K562 (cell line): Measurements from ENCODE around the gene SLC5A10. TPM values are rescaled to one million over a fixed set of nuclear protein-coding genes. Genes with fewer than 3 reads are reported as not detected.

Experiments
- ATAC-seq: fragments of 200-7000 bp; cut with Tn5 transposase; 3 replicates; pipeline ENCODE4 v1.9.1; 2020; ENCODE audit warnings: moderate library complexity
- BruUV-seq: library from RNA; stranded (reverse); fragments of 400-500 nt; replicated peaks from 2 replicates; lab custom pipeline; 2021; lab: Mats Ljungman, UMichigan
- CTCF ChIA-PET: fragments of 300-600 bp; formaldehyde crosslinking; extraction: SDS; loops from one replicate; lab custom pipeline; 2021; ENCODE audit warnings: low intra/inter-chr PET ratio; lab: Yijun Ruan, JAX
- POLR2A ChIA-PET: fragments of 300-600, 350-650 bp; sonication (Branson Sonifier 250); formaldehyde crosslinking; extraction: SDS; loops from one replicate; lab custom pipeline; 2021; ENCODE audit warnings: antibody characterized with exemption, inconsistent platforms; lab: Yijun Ruan, JAX
- DNase-seq, 4 experiments: peaks; one replicate each; pipeline versions ENCODE4 v3.0.0 to v3.0.0-alpha.2; 2011 to 2018; ENCODE audit warnings: low spot score in 3 of 4, mixed read lengths in 3 of 4; ENCODE audit errors: extremely low read depth in 1 of 4
- FAIRE-seq: peaks from 2 replicates; lab custom pipeline; 2011; peaks lifted over from hg19 to GRCh38; lab: Jason Lieb, UNC
- H2AFZ ChIP-seq: 2 replicates; pipeline ENCODE4 v1.6.0; 2011; ENCODE audit warnings: low read depth, low read length, control low read depth, inconsistent platforms
- H3K27ac ChIP-seq: fragments of 200-600 bp; 3 replicates; pipeline ENCODE4 v1.8.0; 2011; ENCODE audit warnings: low read depth, mild to moderate bottlenecking, control low read depth, inconsistent platforms, low read length, moderate library complexity, mixed read lengths; ENCODE audit errors: extremely low read depth
- H3K27me3 ChIP-seq, 2 experiments: fragments of 300-600 bp in 1 of 2; 2 replicates in 1 of 2; 3 replicates in 1 of 2; pipeline versions ENCODE4 v1.6.0 to v1.8.0; 2011; ENCODE audit warnings: inconsistent platforms in 2 of 2, low read length in 2 of 2, mild to moderate bottlenecking in 1 of 2, mixed read lengths in 1 of 2, moderate library complexity in 1 of 2; ENCODE audit not compliant: control insufficient read depth in 2 of 2, insufficient read depth in 2 of 2
- H3K36me3 ChIP-seq: fragments of 300-600 bp; 3 replicates; pipeline ENCODE4 v1.8.0; 2011; ENCODE audit warnings: mild to moderate bottlenecking, low read length, inconsistent platforms; ENCODE audit not compliant: control insufficient read depth, insufficient read depth
- H3K4me1 ChIP-seq, 2 experiments: fragments of 200-600 bp in 1 of 2; replicated peaks in 1 of 2; 2 replicates in 1 of 2; 3 replicates in 1 of 2; pipeline versions ENCODE4 v1.5.1 to v1.8.0; 2011; ENCODE audit warnings: inconsistent platforms in 2 of 2, low read length in 2 of 2, mild to moderate bottlenecking in 1 of 2, mixed read lengths in 1 of 2, moderate library complexity in 1 of 2; ENCODE audit not compliant: control insufficient read depth in 2 of 2, insufficient read depth in 2 of 2
- H3K4me2 ChIP-seq: 2 replicates; pipeline ENCODE4 v1.6.1; 2011; ENCODE audit warnings: low read length, control low read depth, inconsistent platforms, mixed read lengths; ENCODE audit not compliant: insufficient read depth
- H3K4me3 ChIP-seq: fragments of 200-600 bp; sonication (generic), shearing (Covaris generic); 2 replicates; pipeline ENCODE4 v1.5.1; 2016; ENCODE audit warnings: control low read depth, inconsistent platforms
- H3K79me2 ChIP-seq: fragments of 200-600 bp; 3 replicates; pipeline ENCODE4 v1.8.0; 2011; ENCODE audit warnings: low read length, inconsistent platforms; ENCODE audit not compliant: control insufficient read depth, insufficient read depth
- H3K9ac ChIP-seq, 2 experiments: 2 replicates each; pipeline versions ENCODE4 v1.6.0 to v1.6.1; 2011; ENCODE audit warnings: low read depth in 2 of 2, low read length in 2 of 2, control low read depth in 1 of 2, inconsistent platforms in 1 of 2, mild to moderate bottlenecking in 1 of 2, mixed read lengths in 1 of 2; ENCODE audit not compliant: insufficient read depth in 1 of 2
- H3K9me1 ChIP-seq: one replicate; pipeline ENCODE4 v1.6.0; 2011; ENCODE audit warnings: inconsistent platforms, mild to moderate bottlenecking, low read length, moderate library complexity; ENCODE audit not compliant: control insufficient read depth, insufficient read depth
- H3K9me3 ChIP-seq: replicated peaks from 2 replicates; pipeline ENCODE4 v1.5.1; 2011; ENCODE audit warnings: low read depth, low read length, inconsistent platforms; ENCODE audit not compliant: control insufficient read depth, insufficient read depth
- H4K20me1 ChIP-seq: replicated peaks from 2 replicates; pipeline ENCODE4 v1.6.1; 2011; ENCODE audit warnings: low read length, inconsistent platforms, mixed read lengths; ENCODE audit not compliant: control insufficient read depth, insufficient read depth
- CBFA2T3 ChIP-seq: fragments of 450-650 bp; IDR thresholded peaks from 2 replicates; pipeline ENCODE4 v1.6.1; 2017
- CTBP1 ChIP-seq: fragments of 450-650 bp; IDR thresholded peaks from 2 replicates; pipeline ENCODE4 v1.6.1; 2016; ENCODE audit warnings: borderline replicate concordance
- DPF2 ChIP-seq: fragments of 450-650 bp; IDR thresholded peaks from 2 replicates; pipeline ENCODE4 v1.6.1; 2016
- EP300 ChIP-seq: IDR thresholded peaks from 2 replicates; pipeline ENCODE4 v1.6.1; 2012; ENCODE audit warnings: low read length, improper control_type of control experiment
- FOSL1 ChIP-seq: fragments of 200-800 bp; sonication (Bioruptor generic); conservative IDR thresholded peaks from 2 replicates; pipeline ENCODE4 v1.6.1; 2016; ENCODE audit warnings: missing genetic modification characterization, missing compliant biosample characterization
- KAT2B ChIP-seq: IDR thresholded peaks from one replicate; pipeline ENCODE4 v1.6.1; 2012; ENCODE audit warnings: low read depth, mild to moderate bottlenecking, control low read depth, inconsistent platforms, low read length, moderate library complexity
- NFIC ChIP-seq: fragments of 450-650 bp; IDR thresholded peaks from 2 replicates; pipeline ENCODE4 v1.6.1; 2017; ENCODE audit warnings: mild to moderate bottlenecking, inconsistent platforms
- RAD21 ChIP-seq, 2 experiments: fragments of 250-450 bp in 1 of 2; fragments of 450-650 bp in 1 of 2; sonication (Bioruptor Pico) in 1 of 2; formaldehyde crosslinking in 1 of 2; IDR thresholded peaks in 1 of 2; conservative IDR thresholded peaks in 1 of 2; 2 replicates each; pipeline versions ENCODE4 v1.4.0 to v1.8.0; 2020 to 2022; ENCODE audit warnings: mild to moderate bottlenecking in 2 of 2, moderate library complexity in 1 of 2
- RCOR1 ChIP-seq, 2 experiments: IDR thresholded peaks; 2 replicates each; pipeline ENCODE4 v1.6.1; 2012; ENCODE audit warnings: low read depth in 2 of 2, low read length in 2 of 2, borderline replicate concordance in 1 of 2, improper control_type of control experiment in 1 of 2
- SMARCE1 ChIP-seq: fragments of 450-650 bp; IDR thresholded peaks from 2 replicates; pipeline ENCODE4 v1.7.1; 2016; ENCODE audit warnings: mild to moderate bottlenecking
- SRF ChIP-seq, 2 experiments: fragments of 250-450, 450-650 bp in 1 of 2; sonication (Bioruptor Pico) in 1 of 2; sonication (generic) in 1 of 2; formaldehyde crosslinking; IDR thresholded peaks; 2 replicates each; pipeline versions ENCODE4 v1.5.0 to v1.5.1; 2020 to 2022; ENCODE audit warnings: mild to moderate bottlenecking in 1 of 2, missing genetic modification reagents in 1 of 2
- TCF3 ChIP-seq: sonication (generic); formaldehyde crosslinking; IDR thresholded peaks from 2 replicates; pipeline ENCODE4 v1.4.0; 2020; ENCODE audit warnings: mild to moderate bottlenecking, missing genetic modification reagents
- TRIM28 ChIP-seq: fragments of 450-650 bp; IDR thresholded peaks from 2 replicates; pipeline ENCODE4 v1.6.1; 2017
- ZBTB33 ChIP-seq: sonication (generic); formaldehyde crosslinking; IDR thresholded peaks from 2 replicates; pipeline ENCODE4 v1.8.1; 2023; ENCODE audit warnings: mild to moderate bottlenecking, missing genetic modification reagents
- WGBS: fragments of 100-300 bp; shearing (Covaris generic); methylation state at CpG from one replicate; pipeline ENCODE4 v1.1.6; 2016; ENCODE audit warnings: low coverage, mixed read lengths; ENCODE audit not compliant: insufficient coverage; ENCODE audit errors: missing lambda C conversion rate; 5-methylcytosine and 5-hydroxymethylcytosine counted together
- in situ Hi-C: fragments of 300-500 bp; cut with MboI; formaldehyde crosslinking; loops from 4 replicates; pipeline ENCODE4 v1.15.0; 2018; ENCODE audit warnings: inconsistent platforms, mixed read lengths
- intact Hi-C: fragments of 100-400 bp; cut with micrococcal nuclease; formaldehyde crosslinking; loops from 2 replicates; pipeline ENCODE4 v1.14.2; 2022
- polyA plus RNA-seq, 8 experiments: library from polyadenylated mRNA; depleted of rRNA in 4 of 8; stranded (reverse) in 5 of 8; unstranded in 3 of 8; fragments of >200 nt; fragmentation: Nextera tagmentation in 2 of 8; fragmentation: Illumina TruSeq in 1 of 8; extraction: Ambion mirVana in 2 of 8; extraction: Trizol in 1 of 8; gene quantifications; 2 replicates each; pipeline versions ENCODE4 v1.2.1 to v1.2.3, GENCODE V29; 2011 to 2014; ENCODE audit warnings: inconsistent platforms in 1 of 8, missing spikeins in 1 of 8
- total RNA-seq, 7 experiments: library from RNA; depleted of rRNA in 6 of 7; stranded (reverse); fragments of >200 nt in 6 of 7; fragmentation: Illumina TruSeq in 2 of 7; extraction: Trizol in 2 of 7; gene quantifications; 2 replicates each; pipeline versions ENCODE4 v1.2.1 to v1.2.3, GENCODE V29; 2011 to 2021; ENCODE audit warnings: low replicate concordance in 1 of 7

SLC5A10 gene
- total and polyA plus RNA-seq, 9 of the 15 experiments (the other 6 are each of a cell fraction or from before 2014, with no cell fraction given): 0.03 to 0.09 (median 0.03) TPM; not detected in 5

GRCh38 chr17:18916816-18917500 lies 35.0 kb upstream of the SLC5A10 start:
- in situ Hi-C loops: no loop called here
- Histone ChIP-seq H3K27ac (0 out of 3 replicates have a peak overlapping the region, but pooled peaks have one; percentile 28), H3K4me3 (no peak overlapping the region)

GRCh38 chr17:18917506-18918032 lies 34.4 kb upstream of the SLC5A10 start:
- H3K36me3 ChIP-seq: peaks cover 21% of the 10 kb centered on the region
- peak overlapping the region; percentile 22; the same call in 2 of the 3 replicates for H3K27ac ChIP-seq
- FAIRE-seq (peak; percentile 81), ATAC-seq (peak; percentile 47), DNase-seq (peak; percentile 46 to 80 (median 72))
- H3K9me3 ChIP-seq: no peaks in the 10 kb centered on the region
- intact Hi-C loops: no loop called here
- peaks cover 5% of the 10 kb centered on the region; the same call in 2 of the 3 replicates for H3K79me2 ChIP-seq
- H4K20me1 ChIP-seq: no peaks in the 10 kb centered on the region
- BruUV-seq: no TSS peak
- in situ Hi-C loops: no loop called here
- POLR2A ChIA-PET: interaction anchor here (0.6 kb wide), 1 partner anchor 812 kb away, joined by 3 read pairs; no protein-coding TSS in a partner anchor
- H2AFZ ChIP-seq: no peak overlapping the region
- H3K4me2 ChIP-seq: no peak overlapping the region
- H3K27me3 ChIP-seq: no peaks in the 10 kb centered on the region
- CTCF ChIA-PET: no interaction called here
- peaks cover 16 to 31% of the 10 kb centered on the region in 2 experiments; a peak in 4 of 5 replicates for H3K4me1 ChIP-seq
- no peak overlapping the region for H3K9ac ChIP-seq
- H3K9me1 ChIP-seq: no peaks in the 10 kb centered on the region
- 20% methylated on average over 3 of the region's 11 CpGs for WGBS
- H3K4me3 ChIP-seq: no peak overlapping the region
- TF ChIP-seq SMARCE1 (0 out of 2 replicates have a peak, but pooled peaks have one; percentile 30), EP300 (0 out of 2 replicates have a peak, but pooled peaks have one; percentile 22), ZBTB33 (CRISPR knock-in tag) (no peak), CTBP1 (peak; percentile 49; the same call in 1 of the 2 replicates), NFIC (0 out of 2 replicates have a peak, but pooled peaks have one; percentile 11), KAT2B (no peak), TCF3 (peak; percentile 66), DPF2 (0 out of 2 replicates have a peak, but pooled peaks have one; percentile 17), RAD21 (CRISPR knock-in tag; conservative IDR thresholded peaks at IDR 0.05 in 1 of 2, IDR thresholded peaks at IDR 0.05 in 1 of 2) (no peak), RCOR1 (IDR thresholded peaks at IDR 0.05; ENCODE audit: borderline replicate concordance in 1 of 2, low read depth in 2 of 2, low read length in 2 of 2) (peak in 1 of 2 experiments; percentile 43; a peak in 1 of 4 replicates), SRF (CRISPR knock-in tag; IDR thresholded peaks at IDR 0.05) (peak in 1 of 2 experiments; percentile 50; a peak in 1 of 4 replicates), CBFA2T3 (peak; percentile 64)

More at GRCh38 chr17:18916816-18917500, 35.0 kb upstream of the SLC5A10 start:
- CTCF ChIA-PET: no interaction called here
- 20% methylated on average over 3 of the region's 5 CpGs for WGBS
- 0 out of 2 replicates have a peak, but pooled peaks have one; percentile 32 for TF ChIP-seq FOSL1 (tag)
- no peak for TF ChIP-seq TRIM28
- TF ChIP-seq, all 486 proteins: peak for 1
- intact Hi-C loops: no loop called here
- no peaks in the 10 kb centered on the region for H4K20me1 ChIP-seq
- H3K9me3 ChIP-seq: no peaks in the 10 kb centered on the region
- H3K9ac ChIP-seq: no peak overlapping the region
- H3K79me2 ChIP-seq: peaks cover 2% of the 10 kb centered on the region; the same call in 1 of the 3 replicates
- peaks cover 16 to 27% of the 10 kb centered on the region in 2 experiments; a peak in 4 of 5 replicates for H3K4me1 ChIP-seq
- DNase-seq (peak in 1 of 4 experiments; percentile 10), FAIRE-seq (no peak), ATAC-seq (no peak)
- H2AFZ ChIP-seq: no peak overlapping the region
- BruUV-seq: no TSS peak
- peaks cover 28% of the 10 kb centered on the region; the same call in 2 of the 3 replicates for H3K36me3 ChIP-seq
- H3K27me3 ChIP-seq: no peaks in the 10 kb centered on the region
- no peak overlapping the region for H3K4me2 ChIP-seq
- POLR2A ChIA-PET: no interaction called here
- H3K9me1 ChIP-seq: no peaks in the 10 kb centered on the region
